ENCODE data around the gene DNAAF5. TPM values are rescaled to one million over a fixed set of nuclear protein-coding genes. Genes with fewer than 3 reads are reported as not detected.

Gene DNAAF5
- total RNA-seq, 1 donor from 2014 or later, result 59.7 TPM

- TF ChIP-seq CTCF (IDR thresholded peaks at IDR 0.05; ENCODE audit: insufficient read depth, low read length, poor library complexity, severe bottlenecking), result no peak
- Histone ChIP-seq H3K4me3 (ENCODE audit: low read depth, low read length) (no peak overlapping the region), H3K36me3 (ENCODE audit: control insufficient read depth, insufficient read depth, low read length) (no peaks in the 10 kb centered on the region), H3K27me3 (ENCODE audit: control insufficient read depth, insufficient read depth, low read length) (no peaks in the 10 kb centered on the region)
- DNase-seq (ENCODE audit: low read depth), result no peak
Observed at GRCh38 chr7:835021-835420, 108.5 kb downstream of the DNAAF5 start.

DNA sequence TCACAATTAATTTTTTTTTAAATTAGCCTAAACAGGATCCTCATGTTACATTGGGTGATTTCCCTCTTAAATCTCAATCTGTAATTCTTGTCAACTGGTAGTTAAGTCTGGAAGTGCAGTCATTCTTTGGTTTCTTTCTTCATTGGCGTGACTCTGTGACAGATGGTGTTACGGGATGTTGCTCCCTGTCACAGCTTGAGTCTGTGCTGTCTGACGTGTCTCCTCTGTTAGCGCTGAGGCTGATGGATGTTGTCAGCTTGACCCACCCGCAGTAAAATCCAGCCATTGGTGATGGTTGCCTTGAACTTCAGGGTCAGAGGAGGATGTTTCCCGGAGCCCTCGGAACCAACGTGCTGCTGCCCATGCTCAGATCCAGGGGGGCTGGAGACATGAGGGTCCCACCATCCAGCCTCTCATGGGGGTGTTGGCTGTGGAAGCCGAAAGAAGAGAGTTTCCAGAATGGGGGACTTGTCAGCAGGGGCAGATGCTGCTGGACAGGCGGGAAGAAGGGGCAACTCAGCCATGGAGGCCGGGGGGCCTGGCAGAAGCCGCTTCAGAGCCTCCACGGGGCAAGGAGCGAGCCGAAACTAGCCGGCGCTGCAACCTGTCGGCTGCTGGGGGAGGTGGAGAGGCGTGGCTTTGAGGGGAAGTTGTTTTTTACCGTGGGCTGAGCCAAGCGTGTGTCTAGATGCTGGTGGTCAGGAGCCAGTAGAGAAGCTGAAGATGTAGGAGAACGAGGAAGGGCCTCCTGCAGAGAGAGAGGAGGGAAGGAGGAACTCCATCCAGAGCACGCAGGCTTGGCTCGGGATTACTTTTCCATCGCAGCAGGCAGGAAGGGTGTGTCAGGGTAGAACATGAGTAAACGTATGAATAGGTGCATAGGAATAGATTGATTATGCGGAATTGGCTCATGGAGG, 109.2 kb downstream of the DNAAF5 start:
- H3K36me3 ChIP-seq (ENCODE audit: control insufficient read depth, insufficient read depth, low read length), result no peaks in the 10 kb centered on the region
- H3K27me3 ChIP-seq (ENCODE audit: control insufficient read depth, insufficient read depth, low read length), result no peaks in the 10 kb centered on the region
- TF ChIP-seq CTCF (IDR thresholded peaks at IDR 0.05; ENCODE audit: insufficient read depth, low read length, poor library complexity, severe bottlenecking), result no peak
- no peak overlapping the region for H3K4me3 ChIP-seq (ENCODE audit: low read depth, low read length)
- DNase-seq (ENCODE audit: low read depth), result no peak

Other genes starting within 250 kb of the DNAAF5 start
- 65.6 and 92.4 TPM in 2 replicates for gene PDGFA, start 206.9 kb upstream of the DNAAF5 start, total RNA-seq
- gene PRKAR1B, start 582 bp downstream of the DNAAF5 start, total RNA-seq, result 23.7 and 23.8 TPM in 2 replicates
- 192 and 220 TPM in 2 replicates for gene SUN1, start 105.8 kb downstream of the DNAAF5 start, total RNA-seq
- 59.6 and 63.1 TPM in 2 replicates for gene GET4, start 149.9 kb downstream of the DNAAF5 start, total RNA-seq
- 14.3 and 14.9 TPM in 2 replicates for gene ADAP1, start 228.0 kb downstream of the DNAAF5 start, total RNA-seq
- gene COX19, start 248.8 kb downstream of the DNAAF5 start, total RNA-seq, result 14.1 and 15.5 TPM in 2 replicates